ENCODE results near the gene SLC43A2. TPM values are rescaled to one million over a fixed set of nuclear protein-coding genes. Genes with fewer than 3 reads are reported as not detected.

SLC43A2 gene
- polyA plus RNA-seq (2012; rRNA removed), result 9.8 and 11.0 TPM in 2 replicates
- 4.7 and 8.6 TPM in 2 replicates for polyA plus RNA-seq (2012; cell fraction: cytosol; rRNA removed)
- polyA plus RNA-seq (2012; cell fraction: nucleus; rRNA removed), result 11.1 and 14.5 TPM in 2 replicates

DNA sequence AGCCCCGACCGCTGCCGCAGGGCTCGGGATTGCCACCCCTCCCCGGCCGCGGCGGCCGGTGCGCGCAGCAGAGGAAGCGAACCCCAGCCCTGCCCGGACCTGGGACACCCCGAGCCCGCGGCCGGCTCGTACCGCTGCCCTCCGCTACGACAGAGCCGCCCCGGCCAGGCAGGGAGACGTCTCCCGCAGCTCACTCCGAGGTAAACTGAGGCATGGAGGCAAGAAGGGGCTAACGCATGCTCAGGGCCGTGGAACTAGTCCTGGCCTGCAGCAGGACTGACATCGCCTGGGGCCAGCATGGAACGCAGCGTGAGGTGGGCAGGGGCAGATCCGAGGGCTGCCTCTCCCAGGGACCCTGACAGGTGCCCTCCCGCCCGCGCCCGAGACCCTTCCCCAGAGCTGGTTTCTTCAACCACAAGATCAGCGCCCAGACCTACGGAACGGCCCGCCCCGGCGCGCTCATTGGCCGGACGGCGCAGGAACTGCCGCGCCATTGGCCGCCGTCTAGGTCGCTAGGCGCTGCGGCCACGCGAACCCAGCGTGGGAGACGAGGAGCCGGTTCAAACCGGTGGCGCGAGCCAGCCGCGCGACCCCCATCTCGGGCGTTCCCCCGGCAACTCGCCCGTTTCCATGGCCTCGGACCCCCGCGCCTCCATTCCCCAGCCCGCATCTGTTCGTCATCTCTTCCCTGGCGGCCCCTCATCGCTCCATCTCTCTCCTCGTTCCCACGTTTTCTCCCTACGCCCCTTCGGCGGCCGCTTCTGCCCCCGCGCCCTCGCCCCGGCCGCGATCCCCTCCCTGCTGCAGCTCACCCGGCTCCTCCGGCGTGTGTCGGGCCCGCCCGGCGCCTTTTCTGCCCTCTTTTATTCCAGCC lies at the start of gene SLC43A2:
Gene SLC43A2 (minus strand): TSS at position 853 of the 874 bp plus-strand sequence. CDS start 960 bp downstream, outside the sequence.
- H3K4me3 ChIP-seq (ENCODE audit: low read depth in 2 of 2, low read length in 1 of 2), result peak within 1 kb of the TSS; percentile 84 to 96
- POLR2A ChIA-PET, result interaction anchor here (0.8 to 2.2 kb wide), 4 partner anchors 9 to 140 kb away, joined by 3 to 12 read pairs (median 4); partner anchors contain the start of gene RILP
- no peaks in the 10 kb centered on the region for H3K9me2 ChIP-seq
- peak within 1 kb of the TSS; percentile 93 for H3K9ac ChIP-seq
- H2AFZ ChIP-seq (ENCODE audit: low read depth), result peak within 1 kb of the TSS; percentile 88
- no peaks in the 10 kb centered on the region for H3K36me3 ChIP-seq (replicated peaks in 1 of 2; ENCODE audit: control insufficient read depth in 1 of 2, insufficient read depth in 2 of 2, low read length in 1 of 2)
- H3K4me1 ChIP-seq (ENCODE audit: control insufficient read depth in 1 of 2, insufficient read depth in 2 of 2, low read depth in 1 of 2, low read length in 1 of 2), result peaks cover 3 to 13% of the 10 kb centered on the region in 2 experiments; a peak in 2 of 4 replicates
- H3F3A ChIP-seq (replicated peaks; ENCODE audit: insufficient read depth), result no peaks in the 10 kb centered on the region
- CTCF ChIA-PET, result interaction anchor here (0.9 to 4.0 kb wide), 10 partner anchors 12 to 360 kb away, joined by 3 to 42 read pairs (median 4); partner anchors contain the start of gene RILP
- H3K79me2 ChIP-seq (ENCODE audit: insufficient read depth), result no peaks in the 10 kb centered on the region
- no peaks in the 10 kb centered on the region for H4K20me1 ChIP-seq (ENCODE audit: insufficient read depth)
- H3K27ac ChIP-seq (ENCODE audit: low read depth in 2 of 2, low read length in 1 of 2), result peak within 1 kb of the TSS; percentile 80 to 95
- WGBS (ENCODE audit: low lambda C conversion rate), result 2% methylated on average over 39 of the region's 95 CpGs
- H3K27me3 ChIP-seq (ENCODE audit: insufficient read depth), result no peaks in the 10 kb centered on the region
- DNase-seq, result peak; percentile 97
- H3K9me3 ChIP-seq, result no peaks in the 10 kb centered on the region
- H3K4me2 ChIP-seq, result peak within 1 kb of the TSS; percentile 99
- TF ChIP-seq, protein P1, sequence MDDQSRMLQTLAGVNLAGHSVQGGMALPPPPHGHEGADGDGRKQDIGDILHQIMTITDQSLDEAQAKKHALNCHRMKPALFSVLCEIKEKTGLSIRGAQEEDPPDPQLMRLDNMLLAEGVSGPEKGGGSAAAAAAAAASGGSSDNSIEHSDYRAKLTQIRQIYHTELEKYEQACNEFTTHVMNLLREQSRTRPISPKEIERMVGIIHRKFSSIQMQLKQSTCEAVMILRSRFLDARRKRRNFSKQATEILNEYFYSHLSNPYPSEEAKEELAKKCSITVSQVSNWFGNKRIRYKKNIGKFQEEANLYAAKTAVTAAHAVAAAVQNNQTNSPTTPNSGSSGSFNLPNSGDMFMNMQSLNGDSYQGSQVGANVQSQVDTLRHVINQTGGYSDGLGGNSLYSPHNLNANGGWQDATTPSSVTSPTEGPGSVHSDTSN (IDR thresholded peaks at IDR 0.05), result no peak
- TF ChIP-seq EP300 (IDR thresholded peaks at IDR 0.05; ENCODE audit: borderline replicate concordance in 1 of 2, low read depth in 1 of 2, low read length in 1 of 2) (no peak), JUND (IDR thresholded peaks at IDR 0.05) (no peak), GATA2 (CRISPR knock-in tag; IDR thresholded peaks at IDR 0.05) (no peak), RAD21 (IDR thresholded peaks at IDR 0.05; ENCODE audit: low read length) (no peak), CTCF (IDR thresholded peaks at IDR 0.05) (no peak), GABPA (IDR thresholded peaks at IDR 0.05; ENCODE audit: low read depth) (no peak), FOSL2 (IDR thresholded peaks at IDR 0.05; ENCODE audit: borderline replicate concordance, low read depth) (no peak), MEF2A (IDR thresholded peaks at IDR 0.05; ENCODE audit: borderline replicate concordance, low read depth) (no peak), FOXM1 (IDR thresholded peaks at IDR 0.05; ENCODE audit: low read depth) (no peak), EZH2phosphoT487 (IDR thresholded peaks at IDR 0.05; ENCODE audit: borderline replicate concordance, low read depth) (no peak), RCOR1 (IDR thresholded peaks at IDR 0.05; ENCODE audit: low read length) (no peak), ELF1 (IDR thresholded peaks at IDR 0.05) (no peak), CHD2 (IDR thresholded peaks at IDR 0.05; ENCODE audit: low read length, partially characterized antibody) (no peak), RFX5 (IDR thresholded peaks at IDR 0.05; ENCODE audit: low read length) (peak; percentile 78), SIN3A (IDR thresholded peaks at IDR 0.05; ENCODE audit: borderline replicate concordance, low read depth, low read length) (no peak), SMC3 (IDR thresholded peaks at IDR 0.05; ENCODE audit: low read depth, low read length) (no peak), FOXJ3 (CRISPR knock-in tag; IDR thresholded peaks at IDR 0.05) (no peak)
- TF ChIP-seq, protein P2, sequence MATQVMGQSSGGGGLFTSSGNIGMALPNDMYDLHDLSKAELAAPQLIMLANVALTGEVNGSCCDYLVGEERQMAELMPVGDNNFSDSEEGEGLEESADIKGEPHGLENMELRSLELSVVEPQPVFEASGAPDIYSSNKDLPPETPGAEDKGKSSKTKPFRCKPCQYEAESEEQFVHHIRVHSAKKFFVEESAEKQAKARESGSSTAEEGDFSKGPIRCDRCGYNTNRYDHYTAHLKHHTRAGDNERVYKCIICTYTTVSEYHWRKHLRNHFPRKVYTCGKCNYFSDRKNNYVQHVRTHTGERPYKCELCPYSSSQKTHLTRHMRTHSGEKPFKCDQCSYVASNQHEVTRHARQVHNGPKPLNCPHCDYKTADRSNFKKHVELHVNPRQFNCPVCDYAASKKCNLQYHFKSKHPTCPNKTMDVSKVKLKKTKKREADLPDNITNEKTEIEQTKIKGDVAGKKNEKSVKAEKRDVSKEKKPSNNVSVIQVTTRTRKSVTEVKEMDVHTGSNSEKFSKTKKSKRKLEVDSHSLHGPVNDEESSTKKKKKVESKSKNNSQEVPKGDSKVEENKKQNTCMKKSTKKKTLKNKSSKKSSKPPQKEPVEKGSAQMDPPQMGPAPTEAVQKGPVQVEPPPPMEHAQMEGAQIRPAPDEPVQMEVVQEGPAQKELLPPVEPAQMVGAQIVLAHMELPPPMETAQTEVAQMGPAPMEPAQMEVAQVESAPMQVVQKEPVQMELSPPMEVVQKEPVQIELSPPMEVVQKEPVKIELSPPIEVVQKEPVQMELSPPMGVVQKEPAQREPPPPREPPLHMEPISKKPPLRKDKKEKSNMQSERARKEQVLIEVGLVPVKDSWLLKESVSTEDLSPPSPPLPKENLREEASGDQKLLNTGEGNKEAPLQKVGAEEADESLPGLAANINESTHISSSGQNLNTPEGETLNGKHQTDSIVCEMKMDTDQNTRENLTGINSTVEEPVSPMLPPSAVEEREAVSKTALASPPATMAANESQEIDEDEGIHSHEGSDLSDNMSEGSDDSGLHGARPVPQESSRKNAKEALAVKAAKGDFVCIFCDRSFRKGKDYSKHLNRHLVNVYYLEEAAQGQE (IDR thresholded peaks at IDR 0.05; ENCODE audit: low read depth, low read length), result no peak
- TF ChIP-seq, protein P3, sequence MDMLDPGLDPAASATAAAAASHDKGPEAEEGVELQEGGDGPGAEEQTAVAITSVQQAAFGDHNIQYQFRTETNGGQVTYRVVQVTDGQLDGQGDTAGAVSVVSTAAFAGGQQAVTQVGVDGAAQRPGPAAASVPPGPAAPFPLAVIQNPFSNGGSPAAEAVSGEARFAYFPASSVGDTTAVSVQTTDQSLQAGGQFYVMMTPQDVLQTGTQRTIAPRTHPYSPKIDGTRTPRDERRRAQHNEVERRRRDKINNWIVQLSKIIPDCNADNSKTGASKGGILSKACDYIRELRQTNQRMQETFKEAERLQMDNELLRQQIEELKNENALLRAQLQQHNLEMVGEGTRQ (IDR thresholded peaks at IDR 0.05; ENCODE audit: borderline replicate concordance, low read depth, low read length), result no peak
- TF ChIP-seq, protein P4, sequence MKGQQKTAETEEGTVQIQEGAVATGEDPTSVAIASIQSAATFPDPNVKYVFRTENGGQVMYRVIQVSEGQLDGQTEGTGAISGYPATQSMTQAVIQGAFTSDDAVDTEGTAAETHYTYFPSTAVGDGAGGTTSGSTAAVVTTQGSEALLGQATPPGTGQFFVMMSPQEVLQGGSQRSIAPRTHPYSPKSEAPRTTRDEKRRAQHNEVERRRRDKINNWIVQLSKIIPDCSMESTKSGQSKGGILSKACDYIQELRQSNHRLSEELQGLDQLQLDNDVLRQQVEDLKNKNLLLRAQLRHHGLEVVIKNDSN (IDR thresholded peaks at IDR 0.05; ENCODE audit: borderline replicate concordance, low read depth), result no peak

Data from SK-N-SH (cell line).